K562 (cell line): ENCODE results near the gene TLX2. TPM values are rescaled to one million over a fixed set of nuclear protein-coding genes. Genes with fewer than 3 reads are reported as not detected.

Source experiments
- HDAC1 ChIP-seq, 2 experiments: fragments of 450-650 bp; IDR thresholded peaks; 2 replicates each; pipeline ENCODE4 v1.6.1; 2016 to 2017; ENCODE audit warnings: inconsistent platforms in 1 of 2, mild to moderate bottlenecking in 1 of 2, moderate library complexity in 1 of 2
- HINFP ChIP-seq: fragments of 450-650 bp; conservative IDR thresholded peaks from 2 replicates; pipeline ENCODE4 v1.6.1; 2016; ENCODE audit warnings: missing genetic modification characterization, low read depth, mild to moderate bottlenecking, control low read depth, missing compliant biosample characterization
- HSF4 ChIP-seq: fragments of 250-450 bp; sonication (Bioruptor Pico); IDR thresholded peaks from 2 replicates; pipeline ENCODE4 v2.1.2; 2022; ENCODE audit warnings: mild to moderate bottlenecking, moderate library complexity, borderline replicate concordance
- IRF1 ChIP-seq: sonication (generic); formaldehyde crosslinking; IDR thresholded peaks from 2 replicates; pipeline ENCODE4 v1.8.0; 2022; ENCODE audit warnings: missing genetic modification reagents, mild to moderate bottlenecking, borderline replicate concordance
- KAT2B ChIP-seq: IDR thresholded peaks from one replicate; pipeline ENCODE4 v1.6.1; 2012; ENCODE audit warnings: low read depth, mild to moderate bottlenecking, control low read depth, inconsistent platforms, low read length, moderate library complexity
- KDM4B ChIP-seq, 2 experiments: fragments of 450-650 bp in 1 of 2; sonication (generic) in 1 of 2; IDR thresholded peaks; 2 replicates each; pipeline ENCODE4 v1.6.1; 2016 to 2017; ENCODE audit warnings: borderline replicate concordance in 2 of 2, antibody characterized with exemption in 1 of 2, low read depth in 1 of 2, mild to moderate bottlenecking in 1 of 2
- NCOA4 ChIP-seq: fragments of 450-650 bp; IDR thresholded peaks from 2 replicates; pipeline ENCODE4 v1.6.1; 2018; ENCODE audit warnings: mild to moderate bottlenecking; ENCODE audit not compliant: partially characterized antibody
- NFATC3 ChIP-seq: fragments of 450-650 bp; IDR thresholded peaks from 2 replicates; pipeline ENCODE4 v1.6.1; 2017; ENCODE audit warnings: mild to moderate bottlenecking
- NFXL1 ChIP-seq: fragments of 450-650 bp; formaldehyde crosslinking; IDR thresholded peaks from 2 replicates; pipeline ENCODE4 v1.4.0; 2021; ENCODE audit warnings: mild to moderate bottlenecking
- PML ChIP-seq: IDR thresholded peaks from 2 replicates; pipeline ENCODE4 v1.6.1; 2012; ENCODE audit warnings: low read length, inconsistent platforms
- RAD51 ChIP-seq: fragments of 450-650 bp; IDR thresholded peaks from 2 replicates; pipeline ENCODE4 v1.7.1; 2016; ENCODE audit warnings: low read depth, mild to moderate bottlenecking, borderline replicate concordance
- TAL1 ChIP-seq: fragments of 450-650 bp; IDR thresholded peaks from 2 replicates; pipeline ENCODE4 v1.6.1; 2016; ENCODE audit warnings: mild to moderate bottlenecking
- THRA ChIP-seq: fragments of 450-650 bp; IDR thresholded peaks from 2 replicates; pipeline ENCODE4 v1.6.1; 2017; ENCODE audit warnings: mild to moderate bottlenecking, moderate library complexity
- ZBTB9 ChIP-seq: fragments of 450-650 bp; formaldehyde crosslinking; IDR thresholded peaks from 2 replicates; pipeline ENCODE4 v1.4.0; 2020; ENCODE audit warnings: mild to moderate bottlenecking, moderate library complexity
- ZNF444 ChIP-seq: fragments of 250-450 bp; sonication (Bioruptor Pico); IDR thresholded peaks from 2 replicates; pipeline ENCODE4 v1.4.0; 2020; ENCODE audit warnings: mild to moderate bottlenecking, moderate library complexity
- polyA plus RNA-seq, 8 experiments: library from polyadenylated mRNA; depleted of rRNA in 4 of 8; stranded (reverse) in 5 of 8; unstranded in 3 of 8; fragments of >200 nt; fragmentation: Nextera tagmentation in 2 of 8; fragmentation: Illumina TruSeq in 1 of 8; extraction: Ambion mirVana in 2 of 8; extraction: Trizol in 1 of 8; gene quantifications; 2 replicates each; pipeline versions ENCODE4 v1.2.1 to v1.2.3, GENCODE V29; 2011 to 2014; ENCODE audit warnings: inconsistent platforms in 1 of 8, missing spikeins in 1 of 8
- total RNA-seq, 7 experiments: library from RNA; depleted of rRNA in 6 of 7; stranded (reverse); fragments of >200 nt in 6 of 7; fragmentation: Illumina TruSeq in 2 of 7; extraction: Trizol in 2 of 7; gene quantifications; 2 replicates each; pipeline versions ENCODE4 v1.2.1 to v1.2.3, GENCODE V29; 2011 to 2021; ENCODE audit warnings: low replicate concordance in 1 of 7
- TF ChIP-seq, protein P1 (sequence below): sonication (generic); formaldehyde crosslinking; IDR thresholded peaks from 2 replicates; pipeline ENCODE4 v1.8.0; 2022; ENCODE audit warnings: missing genetic modification reagents, mild to moderate bottlenecking, borderline replicate concordance
- TF ChIP-seq, protein P2 (sequence below): fragments of 200-800 bp; sonication (Bioruptor generic); IDR thresholded peaks from 2 replicates; pipeline ENCODE4 v1.6.1; 2017; ENCODE audit warnings: missing genetic modification characterization, missing compliant biosample characterization

Gene TLX2
- total and polyA plus RNA-seq, 9 of the 15 experiments (the other 6 are each of a cell fraction or from before 2014, with no cell fraction given): not detected

DNA sequence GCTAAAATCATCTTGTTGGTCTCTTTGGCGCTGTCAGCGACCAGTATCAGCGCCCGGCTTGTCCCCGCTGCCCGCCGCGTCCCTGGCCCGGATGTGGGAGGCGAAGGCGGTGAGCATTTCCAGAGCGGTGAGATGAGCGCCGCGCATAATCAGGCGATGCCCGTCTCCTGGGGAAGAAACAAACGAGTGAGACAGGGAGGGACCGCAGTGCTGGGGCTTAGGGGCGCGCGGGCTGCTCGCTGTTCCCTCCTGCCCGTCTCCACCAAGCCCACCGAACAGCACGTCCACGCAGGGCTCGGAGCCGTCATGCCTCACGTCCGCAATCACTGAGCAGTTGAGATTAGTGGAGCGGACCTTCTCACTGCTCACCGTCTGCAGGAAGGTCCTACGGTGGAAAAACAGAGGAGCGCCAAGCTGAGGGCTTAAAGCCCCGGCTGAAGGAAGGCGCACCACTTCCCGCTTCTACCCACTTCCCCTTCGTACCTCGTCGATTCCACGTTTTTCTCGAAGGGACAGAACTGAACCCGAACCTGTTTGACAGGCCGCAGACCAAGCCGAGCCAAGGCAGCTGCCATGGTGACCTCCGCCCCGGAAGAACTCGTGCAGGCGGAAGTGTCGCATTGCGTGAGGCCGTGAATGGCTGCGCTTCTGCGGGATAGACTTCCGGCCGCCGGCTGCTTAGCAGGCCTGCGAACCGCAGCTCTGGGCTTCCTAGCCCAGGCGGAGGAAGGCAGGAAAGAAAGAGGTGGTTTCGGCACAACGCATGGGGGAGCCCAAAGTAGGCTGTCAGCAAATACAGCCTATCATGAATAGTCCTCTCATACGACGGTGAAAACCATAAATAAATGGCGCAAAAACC, 41.9 kb upstream of the TLX2 start, which contains the start of gene MRPL53 (continued):
- TF ChIP-seq PML (peak; percentile 88), RAD51 (no peak; the same call in 1 of the 2 replicates), HDAC1 (IDR thresholded peaks at IDR 0.05) (peak in 1 of 2 experiments; percentile 87; a peak in 1 of 4 replicates), ZBTB9 (0 out of 2 replicates have a peak, but pooled peaks have one; percentile 64), HINFP (0 out of 2 replicates have a peak, but pooled peaks have one; percentile 52), NCOA4 (no peak), ZNF444 (CRISPR knock-in tag) (no peak), TAL1 (no peak), THRA (no peak), NFXL1 (no peak), KAT2B (no peak), IRF1 (CRISPR knock-in tag) (no peak), KDM4B (IDR thresholded peaks at IDR 0.05; ENCODE audit: borderline replicate concordance in 2 of 2, low read depth in 1 of 2) (peak in 1 of 2 experiments; percentile 98; a peak in 2 of 4 replicates), HSF4 (no peak), NFATC3 (0 out of 2 replicates have a peak, but pooled peaks have one; percentile 49)
- TF ChIP-seq, protein P1, sequence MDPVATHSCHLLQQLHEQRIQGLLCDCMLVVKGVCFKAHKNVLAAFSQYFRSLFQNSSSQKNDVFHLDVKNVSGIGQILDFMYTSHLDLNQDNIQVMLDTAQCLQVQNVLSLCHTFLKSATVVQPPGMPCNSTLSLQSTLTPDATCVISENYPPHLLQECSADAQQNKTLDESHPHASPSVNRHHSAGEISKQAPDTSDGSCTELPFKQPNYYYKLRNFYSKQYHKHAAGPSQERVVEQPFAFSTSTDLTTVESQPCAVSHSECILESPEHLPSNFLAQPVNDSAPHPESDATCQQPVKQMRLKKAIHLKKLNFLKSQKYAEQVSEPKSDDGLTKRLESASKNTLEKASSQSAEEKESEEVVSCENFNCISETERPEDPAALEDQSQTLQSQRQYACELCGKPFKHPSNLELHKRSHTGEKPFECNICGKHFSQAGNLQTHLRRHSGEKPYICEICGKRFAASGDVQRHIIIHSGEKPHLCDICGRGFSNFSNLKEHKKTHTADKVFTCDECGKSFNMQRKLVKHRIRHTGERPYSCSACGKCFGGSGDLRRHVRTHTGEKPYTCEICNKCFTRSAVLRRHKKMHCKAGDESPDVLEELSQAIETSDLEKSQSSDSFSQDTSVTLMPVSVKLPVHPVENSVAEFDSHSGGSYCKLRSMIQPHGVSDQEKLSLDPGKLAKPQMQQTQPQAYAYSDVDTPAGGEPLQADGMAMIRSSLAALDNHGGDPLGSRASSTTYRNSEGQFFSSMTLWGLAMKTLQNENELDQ: 0 out of 2 replicates have a peak, but pooled peaks have one; percentile 30
- TF ChIP-seq, protein P2, sequence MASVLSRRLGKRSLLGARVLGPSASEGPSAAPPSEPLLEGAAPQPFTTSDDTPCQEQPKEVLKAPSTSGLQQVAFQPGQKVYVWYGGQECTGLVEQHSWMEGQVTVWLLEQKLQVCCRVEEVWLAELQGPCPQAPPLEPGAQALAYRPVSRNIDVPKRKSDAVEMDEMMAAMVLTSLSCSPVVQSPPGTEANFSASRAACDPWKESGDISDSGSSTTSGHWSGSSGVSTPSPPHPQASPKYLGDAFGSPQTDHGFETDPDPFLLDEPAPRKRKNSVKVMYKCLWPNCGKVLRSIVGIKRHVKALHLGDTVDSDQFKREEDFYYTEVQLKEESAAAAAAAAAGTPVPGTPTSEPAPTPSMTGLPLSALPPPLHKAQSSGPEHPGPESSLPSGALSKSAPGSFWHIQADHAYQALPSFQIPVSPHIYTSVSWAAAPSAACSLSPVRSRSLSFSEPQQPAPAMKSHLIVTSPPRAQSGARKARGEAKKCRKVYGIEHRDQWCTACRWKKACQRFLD: no peak
